NCI-H82 treated with DMSO at 0.1 percent for 48 hours (cell line): ENCODE results near the gene PCMT1.
"Not testable (repeated sequence)": the region's sequence is repeated elsewhere in the genome, so short reads cannot be mapped to it uniquely, and the experiment has no call there.

ENCODE experiments used
- DNase-seq: peaks from one replicate; lab custom pipeline; 2025; ENCODE audit not compliant: unreplicated experiment; lab: John Stamatoyannopoulos, UW

The PCMT1 gene

DNA sequence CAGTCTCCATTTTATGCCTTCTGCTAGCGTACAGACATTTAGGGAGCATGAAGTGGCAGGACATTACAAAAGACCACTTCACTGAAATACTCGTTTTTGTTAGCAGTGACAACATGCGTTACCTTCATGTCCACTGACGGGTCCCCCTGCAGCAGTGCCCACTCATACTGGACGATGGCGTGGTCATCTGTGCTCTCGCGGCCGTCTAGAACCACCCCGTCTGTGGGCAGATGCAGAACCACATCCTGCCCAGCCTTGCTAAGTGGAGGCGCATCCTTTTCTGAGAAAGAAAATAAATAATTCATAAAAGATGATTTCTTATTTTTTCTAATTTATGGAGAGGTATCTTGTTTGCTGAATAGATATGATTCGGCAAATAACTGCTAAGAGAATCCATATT, 103.3 kb downstream of the PCMT1 start:
- no peak for DNase-seq

- not testable (repeated sequence) for DNase-seq
Measured at GRCh38 chr6:149854017-149854416, 104.5 kb downstream of the PCMT1 start.

DNA sequence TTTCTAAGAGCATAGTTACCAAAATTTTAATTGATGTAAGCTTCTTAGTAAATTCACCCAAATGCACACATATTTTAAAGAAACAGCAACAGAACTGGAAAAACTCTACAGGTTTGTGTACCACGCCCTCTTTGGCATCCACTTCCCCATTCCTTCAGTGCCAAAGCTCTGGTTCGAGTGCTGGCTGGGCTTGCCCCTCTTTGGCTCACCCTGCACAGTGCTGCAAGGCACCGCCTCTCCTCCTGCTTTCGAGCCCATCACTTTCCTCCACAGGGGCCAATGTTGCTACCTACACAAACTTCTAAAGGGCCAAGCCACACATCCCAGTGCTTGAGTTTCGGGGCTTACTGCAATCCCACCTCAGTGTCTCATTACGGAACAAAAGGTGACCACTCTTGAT, 105.0 kb downstream of the PCMT1 start:
- no peak for DNase-seq

DNA sequence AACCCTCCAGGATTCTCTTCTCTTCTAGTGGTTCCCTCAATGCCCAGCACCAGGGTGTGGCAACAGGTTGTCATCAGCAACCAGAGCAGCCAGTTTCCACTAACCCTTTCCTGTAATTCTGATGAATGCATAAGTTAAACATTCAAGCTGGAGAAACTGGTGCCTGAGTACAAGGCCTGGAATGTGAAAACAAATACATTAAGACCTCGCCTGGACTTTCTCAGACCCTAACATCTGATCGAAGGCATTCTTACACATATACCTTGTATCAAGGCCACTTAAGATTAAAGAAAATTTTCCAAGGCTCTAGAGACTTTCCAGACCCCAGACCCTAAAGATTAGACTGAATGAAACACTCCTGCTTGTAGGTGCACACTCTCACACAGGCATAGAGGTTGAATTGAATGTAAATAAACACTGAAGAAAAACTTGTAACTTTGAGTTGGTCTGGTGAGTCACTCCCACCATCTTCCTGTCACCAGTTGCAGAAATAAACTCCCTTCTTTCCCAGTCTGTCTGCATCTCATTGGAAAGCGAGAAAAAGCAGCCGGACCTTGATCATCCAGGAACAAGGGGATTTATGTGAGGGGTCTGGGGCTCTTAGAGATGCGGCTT, 105.6 kb downstream of the PCMT1 start:
- DNase-seq: no peak

GRCh38 chr6:149855741-149856140, 106.2 kb downstream of the PCMT1 start:
- no peak for DNase-seq

- DNase-seq: no peak
Measured at GRCh38 chr6:149856256-149856994, 106.9 kb downstream of the PCMT1 start.

- no peak for DNase-seq
Measured at GRCh38 chr6:149857541-149857940, 108.0 kb downstream of the PCMT1 start.

DNA sequence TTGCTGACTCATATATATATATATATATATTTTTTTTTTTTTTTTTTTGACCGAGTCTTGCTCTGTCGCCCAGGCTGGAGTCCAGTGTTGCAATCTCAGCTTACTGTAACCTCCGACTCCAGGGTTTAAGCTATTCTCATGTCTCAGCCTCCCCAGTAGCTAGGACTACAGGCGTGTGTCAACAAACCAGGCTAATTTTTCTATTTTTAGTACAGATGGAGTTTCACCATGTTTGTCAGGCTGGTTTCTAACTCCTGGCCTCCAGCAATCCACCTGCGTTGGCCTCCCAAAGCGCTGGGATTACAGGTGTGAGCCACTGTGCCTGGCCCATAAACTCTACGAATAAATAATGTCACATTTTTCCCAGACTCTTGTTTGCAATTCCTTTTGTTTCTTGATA, 109.8 kb downstream of the PCMT1 start:
- no peak for DNase-seq

- no peak for DNase-seq
Measured at GRCh38 chr6:149859938-149860337, 110.4 kb downstream of the PCMT1 start.

DNA sequence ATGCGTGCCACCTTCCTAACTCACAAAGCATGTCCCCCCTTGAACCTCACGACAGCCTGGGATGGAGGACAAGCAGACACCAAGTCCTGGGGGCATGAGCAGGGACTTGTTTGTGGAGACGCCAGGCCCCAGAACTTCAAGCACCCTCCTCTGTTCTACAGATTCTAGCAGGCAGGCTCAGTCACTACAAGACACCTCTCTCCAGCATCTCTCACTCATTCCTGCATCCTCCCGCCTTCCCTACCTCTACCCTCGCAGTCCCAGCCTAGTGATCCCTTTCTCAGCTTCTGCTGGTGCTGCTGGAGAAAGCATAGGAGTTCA, 110.9 kb downstream of the PCMT1 start:
- DNase-seq: no peak
